Activated CD4-positive, alpha-beta memory T cell treated with anti-CD3 and anti-CD28 coated beads, Interleukin-2, amount 10 ng/mL, durations not matched to agents 7 days and 5 days (primary cell): ENCODE results near the gene COL11A1. TPM values are rescaled to one million over a fixed set of nuclear protein-coding genes. Genes with fewer than 3 reads are reported as not detected.

ENCODE experiments used
- CTCF ChIA-PET: fragments of 350-600 bp; sonication (Branson Sonifier 250); formaldehyde crosslinking; loops from one replicate; lab custom pipeline; 2021; ENCODE audit warnings: antibody characterized with exemption, inconsistent platforms; lab: Charles Lee
- POLR2A ChIA-PET: fragments of 350-600 bp; sonication (Branson Sonifier 250); formaldehyde crosslinking; loops from one replicate; lab custom pipeline; 2021; ENCODE audit warnings: antibody characterized with exemption; lab: Charles Lee
- DNase-seq: peaks from one replicate; pipeline ENCODE4 v3.0.0-alpha.2; 2020
- H3K27ac Mint-ChIP-seq: one replicate; pipeline ENCODE4 v1.8.0; 2021; ENCODE audit warnings: mild to moderate bottlenecking, mixed read lengths
- H3K27me3 Mint-ChIP-seq: one replicate; pipeline ENCODE4 v1.8.0; 2021; ENCODE audit warnings: mixed read lengths
- H3K36me3 Mint-ChIP-seq: one replicate; pipeline ENCODE4 v1.8.0; 2021; ENCODE audit warnings: low read depth, mixed read lengths
- H3K4me1 Mint-ChIP-seq: one replicate; pipeline ENCODE4 v1.8.0; 2021; ENCODE audit warnings: mixed read lengths
- H3K4me3 Mint-ChIP-seq: one replicate; pipeline ENCODE4 v1.8.0; 2021; ENCODE audit warnings: mild to moderate bottlenecking, mixed read lengths
- H3K9me3 Mint-ChIP-seq: one replicate; pipeline ENCODE4 v1.8.0; 2021; ENCODE audit warnings: mixed read lengths
- total RNA-seq, 2 experiments: library from RNA; stranded (reverse); gene quantifications; one replicate each; pipeline ENCODE4 v1.2.3, GENCODE V29; 2021

COL11A1 gene
- total RNA-seq, 2 experiments from 2014 or later, result not detected

DNA sequence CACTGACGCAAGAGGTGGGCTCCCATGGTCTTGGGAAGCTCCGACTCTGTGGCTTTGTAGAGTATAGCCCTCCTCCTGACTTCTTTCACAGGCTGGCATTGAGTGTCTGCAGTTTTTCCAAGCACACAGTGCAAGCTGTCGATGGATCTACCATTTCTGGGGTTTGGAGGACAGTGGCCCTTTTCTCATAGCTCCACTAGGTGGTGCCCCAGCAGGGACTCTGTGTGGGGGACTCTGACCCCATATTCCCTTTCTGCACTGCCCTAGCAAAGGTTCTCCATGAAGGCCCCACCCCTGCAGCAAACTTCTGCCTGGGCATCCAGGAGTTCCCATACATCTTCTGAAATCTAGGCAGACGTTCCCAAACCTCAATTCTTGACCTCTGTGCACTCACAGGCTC, 236.2 kb downstream of the COL11A1 start:
- CTCF ChIA-PET, result no interaction called here
- no peak for DNase-seq
- no peaks in the 10 kb centered on the region for H3K4me1 Mint-ChIP-seq
- no peaks in the 10 kb centered on the region for H3K27me3 Mint-ChIP-seq
- H3K27ac Mint-ChIP-seq, result no peak overlapping the region
- H3K4me3 Mint-ChIP-seq, result no peak overlapping the region
- POLR2A ChIA-PET, result no interaction called here
- peaks cover 4% of the 10 kb centered on the region for H3K9me3 Mint-ChIP-seq
- no peaks in the 10 kb centered on the region for H3K36me3 Mint-ChIP-seq

DNA sequence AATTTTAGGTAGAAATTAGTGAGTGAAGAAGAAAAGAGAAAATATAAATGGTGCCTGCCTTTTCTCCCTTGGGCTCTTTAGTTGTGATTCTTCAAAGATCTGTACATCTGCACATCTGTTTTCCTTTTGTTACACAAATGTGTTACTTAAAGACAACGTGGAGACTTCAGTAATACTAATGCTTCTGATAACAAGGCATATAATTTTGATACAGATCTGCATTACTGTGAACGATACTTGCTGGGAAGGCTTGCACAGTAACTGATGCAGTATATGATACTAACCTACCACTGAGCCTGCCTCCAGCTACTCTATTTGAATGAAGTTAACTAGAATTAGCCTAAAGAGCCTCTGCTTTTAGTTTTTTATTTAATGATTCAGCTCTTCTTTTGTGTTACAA, 244.6 kb downstream of the COL11A1 start:
- ChIA-PET POLR2A (no interaction called here), CTCF (no interaction called here)
- H3K27ac Mint-ChIP-seq, result no peak overlapping the region
- peaks cover 4% of the 10 kb centered on the region for H3K9me3 Mint-ChIP-seq
- DNase-seq, result no peak
- H3K27me3 Mint-ChIP-seq, result no peaks in the 10 kb centered on the region
- no peaks in the 10 kb centered on the region for H3K4me1 Mint-ChIP-seq
- no peaks in the 10 kb centered on the region for H3K36me3 Mint-ChIP-seq
- H3K4me3 Mint-ChIP-seq, result no peak overlapping the region

GRCh38 chr1:102861247-102861646, 247.1 kb downstream of the COL11A1 start:
- H3K9me3 Mint-ChIP-seq, result peaks cover 4% of the 10 kb centered on the region
- CTCF ChIA-PET, result no interaction called here
- H3K27me3 Mint-ChIP-seq, result no peaks in the 10 kb centered on the region
- no peak overlapping the region for H3K4me3 Mint-ChIP-seq
- H3K4me1 Mint-ChIP-seq, result no peaks in the 10 kb centered on the region
- no peaks in the 10 kb centered on the region for H3K36me3 Mint-ChIP-seq
- no peak for DNase-seq
- POLR2A ChIA-PET, result no interaction called here
- no peak overlapping the region for H3K27ac Mint-ChIP-seq

DNA sequence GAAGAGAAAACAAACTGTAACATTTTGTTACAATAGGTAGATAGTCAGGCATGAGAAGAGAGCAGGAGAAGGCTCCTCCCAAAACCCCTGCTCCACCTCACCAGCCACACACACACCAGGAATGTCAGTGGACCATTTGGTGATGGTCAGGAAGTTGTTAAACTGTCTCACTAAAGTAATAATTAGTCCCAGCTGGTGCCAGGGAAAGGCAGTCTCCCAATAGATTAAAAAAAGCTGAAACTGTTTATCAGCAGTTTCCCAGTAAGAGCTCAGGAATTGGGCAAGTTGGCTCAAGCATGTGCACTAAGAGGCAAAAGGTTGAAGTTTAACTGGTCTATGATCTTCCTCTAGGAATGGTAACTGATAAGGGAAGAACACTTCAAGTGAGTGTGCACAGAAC, 249.6 kb downstream of the COL11A1 start:
- POLR2A ChIA-PET, result no interaction called here
- H3K4me1 Mint-ChIP-seq, result no peaks in the 10 kb centered on the region
- H3K4me3 Mint-ChIP-seq, result no peak overlapping the region

DNA sequence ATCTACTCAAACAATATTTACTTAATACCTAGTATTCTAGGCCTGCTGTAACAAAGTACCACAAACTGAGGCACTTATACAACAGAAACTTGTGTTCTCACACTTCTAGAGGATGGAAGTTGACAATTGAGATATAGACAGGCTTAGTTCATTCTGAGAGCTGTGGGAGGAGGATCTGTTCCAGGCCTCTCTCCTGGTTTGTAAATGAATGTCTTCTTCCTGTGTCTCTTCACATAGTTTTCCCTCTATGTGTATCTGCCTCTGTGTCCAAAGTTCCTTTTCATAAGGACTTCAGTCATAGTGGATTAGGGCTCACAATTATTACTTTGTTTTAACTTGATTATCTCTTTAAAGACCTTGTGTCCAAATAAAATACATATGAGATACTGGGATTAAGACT, 251.1 kb downstream of the COL11A1 start:
- Mint-ChIP-seq H3K4me3 (no peak overlapping the region), H3K27me3 (no peaks in the 10 kb centered on the region), H3K9me3 (peaks cover 16% of the 10 kb centered on the region), H3K36me3 (no peaks in the 10 kb centered on the region), H3K27ac (no peak overlapping the region), H3K4me1 (no peaks in the 10 kb centered on the region)
- DNase-seq, result no peak
- CTCF ChIA-PET, result no interaction called here
- POLR2A ChIA-PET, result no interaction called here

More for the DNA sequence above, 249.6 kb downstream of the COL11A1 start:
- CTCF ChIA-PET, result no interaction called here
- H3K27me3 Mint-ChIP-seq, result no peaks in the 10 kb centered on the region
- DNase-seq, result no peak
- no peak overlapping the region for H3K27ac Mint-ChIP-seq
- H3K9me3 Mint-ChIP-seq, result peaks cover 16% of the 10 kb centered on the region
- H3K36me3 Mint-ChIP-seq, result no peaks in the 10 kb centered on the region

GRCh38 chr1:102853701-102854187, 254.6 kb downstream of the COL11A1 start:
- ChIA-PET CTCF (no interaction called here), POLR2A (no interaction called here)
- H3K4me3 Mint-ChIP-seq, result no peak overlapping the region
- H3K27me3 Mint-ChIP-seq, result no peaks in the 10 kb centered on the region
- H3K36me3 Mint-ChIP-seq, result no peaks in the 10 kb centered on the region
- no peak overlapping the region for H3K27ac Mint-ChIP-seq
- DNase-seq, result no peak
- no peaks in the 10 kb centered on the region for H3K4me1 Mint-ChIP-seq
- H3K9me3 Mint-ChIP-seq, result peaks cover 16% of the 10 kb centered on the region

- peaks cover 16% of the 10 kb centered on the region for H3K9me3 Mint-ChIP-seq
- H3K27ac Mint-ChIP-seq, result no peak overlapping the region
- H3K4me1 Mint-ChIP-seq, result no peaks in the 10 kb centered on the region
- no peaks in the 10 kb centered on the region for H3K27me3 Mint-ChIP-seq
- ChIA-PET POLR2A (no interaction called here), CTCF (no interaction called here)
- no peaks in the 10 kb centered on the region for H3K36me3 Mint-ChIP-seq
- H3K4me3 Mint-ChIP-seq, result no peak overlapping the region
- no peak for DNase-seq
These were observed 255.2 kb downstream of the COL11A1 start for GRCh38 chr1:102853136-102853535.

DNA sequence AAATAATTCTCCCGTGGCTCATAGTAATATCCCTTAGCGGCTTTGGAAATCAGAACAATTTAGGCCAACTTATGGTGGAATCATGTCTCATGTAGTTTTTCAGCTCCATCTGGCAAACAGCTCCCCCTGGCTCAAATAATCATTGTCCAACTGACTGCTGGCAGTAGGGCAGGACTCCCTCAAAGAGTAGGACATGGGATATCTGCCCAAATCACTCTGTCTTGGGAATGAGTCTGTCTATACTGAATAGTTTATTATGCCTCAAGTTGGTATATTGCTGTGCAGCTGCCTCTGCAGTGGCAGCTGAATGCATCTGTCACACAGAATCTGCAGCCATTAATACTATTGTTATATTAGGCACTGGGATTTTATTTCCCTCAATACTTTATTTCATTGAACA, 255.7 kb downstream of the COL11A1 start:
- no peaks in the 10 kb centered on the region for H3K36me3 Mint-ChIP-seq
- H3K4me3 Mint-ChIP-seq, result no peak overlapping the region
- ChIA-PET POLR2A (no interaction called here), CTCF (no interaction called here)
- DNase-seq, result no peak
- no peaks in the 10 kb centered on the region for H3K4me1 Mint-ChIP-seq
- no peak overlapping the region for H3K27ac Mint-ChIP-seq
- H3K9me3 Mint-ChIP-seq, result peaks cover 16% of the 10 kb centered on the region
- no peaks in the 10 kb centered on the region for H3K27me3 Mint-ChIP-seq

DNA sequence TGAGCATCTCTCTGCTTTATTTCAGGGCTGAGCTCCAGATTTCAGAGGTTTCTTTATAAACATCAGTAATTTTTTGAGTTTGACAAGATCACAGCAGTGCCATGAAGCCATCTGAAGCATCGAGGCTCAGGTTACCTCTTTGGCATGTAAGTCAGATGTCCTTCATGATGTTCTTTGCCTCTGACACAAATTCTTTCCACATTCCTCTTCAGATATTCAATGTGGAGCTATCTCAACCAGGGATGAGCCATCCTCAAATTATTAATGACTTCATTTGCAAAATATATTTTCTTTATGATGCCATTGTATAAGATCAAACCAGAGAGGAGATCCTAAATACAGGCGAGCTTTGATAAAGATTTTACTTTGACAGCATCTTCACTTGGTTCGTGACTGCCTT, 256.7 kb downstream of the COL11A1 start:
- Mint-ChIP-seq H3K9me3 (peaks cover 16% of the 10 kb centered on the region), H3K27me3 (no peaks in the 10 kb centered on the region), H3K27ac (no peak overlapping the region), H3K36me3 (no peaks in the 10 kb centered on the region), H3K4me3 (no peak overlapping the region), H3K4me1 (no peaks in the 10 kb centered on the region)
- ChIA-PET CTCF (no interaction called here), POLR2A (no interaction called here)
- no peak for DNase-seq

GRCh38 chr1:102842606-102843005, 265.7 kb downstream of the COL11A1 start:
- Mint-ChIP-seq H3K36me3 (no peaks in the 10 kb centered on the region), H3K4me1 (no peaks in the 10 kb centered on the region), H3K4me3 (no peak overlapping the region), H3K27ac (no peak overlapping the region), H3K9me3 (peaks cover 5% of the 10 kb centered on the region), H3K27me3 (no peaks in the 10 kb centered on the region)
- ChIA-PET CTCF (no interaction called here), POLR2A (no interaction called here)
- no peak for DNase-seq

GRCh38 chr1:102840741-102841140, 267.6 kb downstream of the COL11A1 start:
- peaks cover 6% of the 10 kb centered on the region for H3K9me3 Mint-ChIP-seq
- no peak overlapping the region for H3K27ac Mint-ChIP-seq
- no peaks in the 10 kb centered on the region for H3K27me3 Mint-ChIP-seq
- H3K4me1 Mint-ChIP-seq, result no peaks in the 10 kb centered on the region
- no peaks in the 10 kb centered on the region for H3K36me3 Mint-ChIP-seq
- ChIA-PET CTCF (no interaction called here), POLR2A (no interaction called here)
- DNase-seq, result no peak
- H3K4me3 Mint-ChIP-seq, result no peak overlapping the region

GRCh38 chr1:102838016-102838415, 270.3 kb downstream of the COL11A1 start:
- Mint-ChIP-seq H3K4me3 (no peak overlapping the region), H3K27ac (no peak overlapping the region), H3K27me3 (no peaks in the 10 kb centered on the region), H3K9me3 (peaks cover 7% of the 10 kb centered on the region), H3K4me1 (no peaks in the 10 kb centered on the region), H3K36me3 (no peaks in the 10 kb centered on the region)
- no peak for DNase-seq
- ChIA-PET POLR2A (no interaction called here), CTCF (no interaction called here)

DNA sequence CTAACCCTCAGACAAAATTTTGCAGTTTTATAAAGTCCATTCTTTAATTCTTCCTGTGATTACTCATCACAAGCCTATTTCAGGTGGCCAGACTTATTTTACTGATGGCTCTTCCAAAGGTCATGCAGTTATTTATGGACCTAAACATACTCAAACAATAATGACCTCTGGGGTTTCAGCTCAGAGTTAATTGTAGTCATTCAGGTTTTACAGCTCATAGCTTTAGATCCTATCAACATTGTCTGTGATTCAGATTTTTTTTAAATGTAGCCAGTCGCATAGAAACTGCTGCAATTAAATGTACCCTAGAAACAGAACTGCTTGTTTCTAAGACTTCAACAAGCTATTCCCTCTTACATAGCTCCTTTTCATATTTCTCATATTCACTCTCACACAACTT, 270.8 kb downstream of the COL11A1 start:
- no peak overlapping the region for H3K4me3 Mint-ChIP-seq
- no peak overlapping the region for H3K27ac Mint-ChIP-seq
- no peaks in the 10 kb centered on the region for H3K4me1 Mint-ChIP-seq
- H3K27me3 Mint-ChIP-seq, result no peaks in the 10 kb centered on the region
- POLR2A ChIA-PET, result no interaction called here
- H3K36me3 Mint-ChIP-seq, result no peaks in the 10 kb centered on the region
- DNase-seq, result no peak
- CTCF ChIA-PET, result no interaction called here
- peaks cover 7% of the 10 kb centered on the region for H3K9me3 Mint-ChIP-seq

- ChIA-PET CTCF (no interaction called here), POLR2A (no interaction called here)
- H3K27me3 Mint-ChIP-seq, result no peaks in the 10 kb centered on the region
These were observed 271.3 kb downstream of the COL11A1 start for GRCh38 chr1:102836991-102837390.

More at GRCh38 chr1:102836991-102837390, 271.3 kb downstream of the COL11A1 start:
- Mint-ChIP-seq H3K9me3 (peaks cover 7% of the 10 kb centered on the region), H3K4me3 (no peak overlapping the region), H3K27ac (no peak overlapping the region), H3K36me3 (no peaks in the 10 kb centered on the region), H3K4me1 (no peaks in the 10 kb centered on the region)
- DNase-seq, result no peak
